Activated T-helper 9 cell treated with anti-CD3 and anti-CD28 coated beads, Interleukin-2, amount 50 U/mL, for 16 hours (primary cell): ENCODE measurements around the gene HNRNPM.
"Not testable (repeated sequence)": the region's sequence is repeated elsewhere in the genome, so short reads cannot be mapped to it uniquely, and the experiment has no call there.

Experiments used
- DNase-seq: peaks from one replicate; pipeline ENCODE4 v3.0.0-alpha.2; 2020; ENCODE audit warnings: low read depth

HNRNPM gene

DNA sequence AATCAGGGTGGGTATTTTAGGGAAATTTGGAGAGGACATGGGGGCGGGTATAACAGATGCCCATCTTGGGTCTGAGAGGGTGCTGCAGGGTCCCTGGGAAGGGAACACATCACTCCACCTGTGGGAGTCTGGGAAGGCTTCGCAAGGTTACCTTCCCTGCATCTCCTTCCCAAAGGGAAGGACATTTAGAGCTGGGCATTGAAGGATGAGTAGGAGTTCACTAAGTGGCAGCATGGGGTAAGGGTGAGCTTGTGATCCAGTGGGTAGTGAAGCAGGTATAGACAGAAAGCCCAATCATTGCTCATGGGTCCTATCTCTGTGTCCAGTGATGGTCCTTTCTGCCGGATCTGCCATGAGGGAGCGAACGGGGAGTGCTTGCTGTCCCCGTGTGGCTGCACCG lies 18.5 kb upstream of the HNRNPM start:
- no peak for DNase-seq

DNA sequence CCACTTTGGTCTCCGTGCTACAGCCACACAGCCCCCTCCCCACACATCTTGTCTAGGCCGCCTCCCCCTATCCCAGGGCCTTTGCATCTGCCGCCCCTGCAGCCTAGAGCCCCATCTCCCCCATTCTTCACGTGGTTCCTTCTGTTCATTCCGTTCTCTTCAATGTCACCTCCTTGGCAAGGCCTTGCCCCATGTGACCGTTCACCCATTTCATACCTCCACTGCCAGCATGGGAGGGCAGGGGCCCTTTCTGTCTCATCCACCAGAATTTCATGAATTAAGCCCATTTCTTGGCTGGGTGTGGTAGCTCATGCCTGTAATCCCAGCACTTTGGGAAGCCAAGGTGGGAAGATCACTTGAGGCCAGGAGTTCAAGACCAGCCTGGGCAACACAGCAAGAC lies 15.7 kb upstream of the HNRNPM start:
- DNase-seq: no peak

DNA sequence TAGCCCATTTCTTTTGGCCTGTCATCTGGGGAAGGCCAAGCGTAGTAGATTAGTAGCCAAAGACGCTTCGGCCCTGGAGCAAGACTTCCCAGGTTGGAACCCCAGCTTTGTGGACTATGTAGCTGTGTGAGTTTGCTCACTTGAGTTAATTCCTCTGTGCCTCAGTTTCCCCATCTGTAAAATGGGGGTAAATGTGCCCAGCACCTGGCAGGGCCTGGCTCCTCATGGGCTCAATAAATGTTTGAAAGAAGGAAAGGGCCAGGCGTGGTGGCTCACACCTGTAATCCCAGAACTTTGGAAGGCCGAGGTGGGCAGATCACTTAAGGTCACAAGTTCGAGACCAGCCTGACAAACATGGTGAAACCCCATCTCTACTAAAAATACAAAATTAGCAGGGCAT lies 14.9 kb upstream of the HNRNPM start:
- DNase-seq: no peak

DNA sequence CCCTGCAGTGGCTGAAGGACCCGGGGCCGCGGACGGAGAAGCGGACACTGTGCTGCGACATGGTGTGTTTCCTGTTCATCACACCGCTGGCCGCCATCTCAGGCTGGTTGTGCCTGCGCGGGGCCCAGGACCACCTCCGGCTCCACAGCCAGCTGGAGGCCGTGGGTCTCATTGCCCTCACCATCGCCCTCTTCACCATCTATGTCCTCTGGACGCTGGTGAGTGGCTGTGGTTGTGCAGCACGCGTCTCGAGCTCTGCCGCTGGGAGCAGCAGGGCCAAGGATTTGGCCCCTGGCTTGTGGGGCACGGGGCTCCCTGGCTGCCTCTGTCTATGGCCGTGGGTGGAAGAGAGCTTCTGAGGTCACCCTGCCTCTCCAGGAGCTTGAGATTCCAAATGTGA lies 14.1 kb upstream of the HNRNPM start:
- DNase-seq: no peak

DNA sequence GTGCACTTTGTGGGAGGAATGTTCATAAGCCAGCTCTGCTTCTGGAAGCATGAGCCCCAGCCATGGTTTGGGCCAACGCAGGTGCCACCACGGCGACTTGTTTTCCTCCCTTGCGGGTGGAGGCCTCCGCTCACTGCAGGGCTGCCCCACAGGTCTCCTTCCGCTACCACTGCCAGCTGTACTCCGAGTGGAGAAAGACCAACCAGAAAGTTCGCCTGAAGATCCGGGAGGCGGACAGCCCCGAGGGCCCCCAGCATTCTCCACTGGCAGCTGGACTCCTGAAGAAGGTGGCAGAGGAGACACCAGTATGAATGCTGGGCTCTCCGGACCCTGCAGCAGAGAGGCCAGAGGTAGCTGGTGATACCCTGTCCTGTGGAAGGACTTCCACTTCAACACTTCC lies 6.5 kb upstream of the HNRNPM start:
- DNase-seq: no peak

DNA sequence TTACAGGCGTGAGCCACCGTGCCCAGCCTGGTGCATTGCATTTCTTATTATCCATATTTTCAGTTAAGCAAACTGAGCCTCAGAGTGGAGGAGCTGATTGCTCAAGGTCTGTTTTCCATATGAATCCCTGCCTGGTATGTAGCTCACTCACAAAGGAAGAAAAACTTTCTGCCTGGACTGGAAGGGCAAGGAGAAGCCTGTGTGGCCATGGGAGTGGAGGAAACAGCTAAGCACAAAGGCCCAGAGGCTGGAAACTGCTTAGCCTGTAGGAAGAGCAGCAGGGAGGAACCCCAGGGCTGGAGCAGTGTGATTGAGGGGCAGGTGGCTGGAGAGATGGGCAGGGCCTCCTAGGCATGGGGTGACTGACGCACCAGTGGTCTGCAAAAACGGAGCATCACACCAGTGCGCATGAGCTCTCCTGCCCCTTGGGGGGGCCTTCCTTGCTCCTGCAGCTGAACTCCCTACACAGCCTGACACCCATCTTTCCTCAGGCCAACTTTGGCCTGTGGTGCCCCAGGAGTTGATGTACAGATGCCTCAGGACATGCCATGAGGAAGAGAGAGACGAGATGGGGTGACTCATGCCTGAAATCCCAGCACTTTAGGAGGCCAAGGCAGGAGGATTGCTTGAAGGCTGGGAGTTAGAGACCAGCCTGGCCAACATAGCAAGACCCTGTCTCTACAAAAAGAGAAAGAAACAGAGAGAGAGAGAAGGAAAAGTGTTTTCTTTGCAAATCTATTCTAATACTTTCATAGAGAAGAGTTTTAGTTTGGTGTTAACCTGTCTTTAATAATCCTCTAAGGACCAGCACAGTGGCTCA lies 2.8 kb upstream of the HNRNPM start:
- no peak for DNase-seq

DNA sequence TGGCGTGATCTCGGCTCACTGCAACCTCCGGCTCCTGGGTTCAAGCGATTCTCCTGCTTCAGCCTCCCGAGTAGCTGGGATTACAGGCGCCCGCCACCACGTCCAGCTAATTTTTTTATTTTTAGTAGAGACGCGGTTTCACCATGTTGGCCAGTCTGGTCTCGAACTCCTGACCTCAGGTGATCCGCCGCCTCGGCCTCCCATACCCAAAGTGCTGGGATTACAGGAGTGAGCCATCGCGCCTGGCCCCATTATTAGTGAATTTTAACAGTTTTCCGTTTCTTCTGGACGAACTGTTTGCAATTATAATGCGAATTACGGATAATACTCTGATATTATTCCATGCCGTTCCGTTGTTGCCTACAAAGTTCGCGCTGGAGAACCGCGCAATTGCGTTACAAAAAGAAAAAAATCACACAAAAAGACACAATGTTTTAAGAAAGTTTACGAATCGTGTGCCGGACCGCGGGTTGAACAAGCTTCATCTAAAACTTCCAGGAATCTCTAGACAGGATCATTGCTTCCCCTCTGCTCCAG lies 567 bp upstream of the HNRNPM start:
- not testable (repeated sequence) for DNase-seq

DNA sequence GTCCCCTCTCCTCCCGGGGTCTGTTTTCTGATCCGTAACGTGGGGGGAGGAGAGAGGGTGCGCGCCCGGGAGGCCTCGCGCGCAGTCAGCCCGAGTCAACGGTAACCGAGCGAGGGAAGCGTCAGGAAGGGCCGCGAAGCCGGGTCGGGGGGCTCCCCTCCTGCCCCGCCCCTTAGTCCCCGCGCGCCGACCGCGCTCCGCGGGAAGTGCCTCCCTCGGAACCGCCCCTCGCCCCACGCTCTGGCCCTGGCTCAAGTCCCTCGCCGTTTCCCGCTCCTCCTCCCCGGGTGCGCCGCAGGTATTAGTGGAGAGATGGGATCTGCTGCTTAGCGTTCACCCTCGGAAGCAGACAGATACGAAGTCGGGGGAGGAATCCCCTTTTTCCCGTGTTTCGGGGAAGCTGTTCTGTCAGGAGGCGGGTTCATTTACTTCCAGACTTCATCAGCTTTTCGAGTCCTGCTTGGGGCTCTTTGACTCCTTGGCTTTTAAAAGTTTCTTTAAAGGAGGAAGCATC lies 770 bp downstream of the HNRNPM start:
- DNase-seq: peak; percentile 36

DNA sequence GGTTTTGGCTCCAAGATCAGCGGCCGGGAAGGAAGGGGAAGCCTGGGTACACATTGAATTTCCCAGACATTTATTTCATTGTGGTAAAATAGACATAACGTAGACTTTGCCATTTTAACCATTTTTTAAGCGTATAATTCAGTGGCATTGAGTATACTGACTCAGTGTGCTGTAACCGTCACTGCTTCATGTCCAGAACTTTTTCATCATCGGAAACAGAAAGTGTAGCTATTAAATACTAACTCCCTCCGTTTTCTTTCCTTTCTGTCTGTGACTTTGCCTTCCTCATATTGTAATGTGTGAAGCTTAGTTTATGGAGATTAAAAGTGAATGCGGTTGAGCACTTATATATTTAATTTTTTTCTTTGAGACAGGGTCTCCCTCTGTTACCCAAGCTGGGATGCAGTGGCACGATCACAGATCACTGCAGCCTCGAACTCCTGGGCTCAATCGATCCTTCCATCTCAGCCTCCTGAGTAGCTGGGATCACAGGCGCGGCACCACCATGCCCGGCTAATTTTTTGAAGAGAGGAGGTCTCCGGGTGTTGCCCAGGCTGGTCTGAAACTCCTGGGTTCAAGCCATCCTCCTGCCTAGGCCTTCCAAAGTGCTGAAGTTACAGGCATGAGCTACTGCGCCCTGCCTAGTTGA lies 1.4 kb downstream of the HNRNPM start:
- DNase-seq: no peak

DNA sequence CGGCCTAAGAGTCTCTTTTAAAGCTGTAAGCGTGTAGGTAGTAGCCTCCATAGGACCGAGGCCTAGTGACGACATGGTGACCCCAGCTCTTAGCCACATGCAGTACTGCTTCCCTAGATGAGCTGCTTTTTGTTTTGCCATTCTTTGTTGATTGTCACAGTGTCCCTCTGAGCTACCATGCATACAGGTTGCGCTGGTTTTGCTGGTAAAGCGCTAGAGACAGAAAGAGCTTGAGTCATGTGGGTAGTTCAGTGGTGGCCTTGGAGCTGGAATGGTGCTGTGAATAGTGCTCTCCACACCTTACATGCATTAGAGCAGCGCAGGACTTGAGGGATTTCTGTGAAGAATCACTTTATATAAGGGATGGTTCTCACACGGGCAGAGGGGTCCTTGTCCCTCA lies 5.1 kb downstream of the HNRNPM start:
- no peak for DNase-seq

DNA sequence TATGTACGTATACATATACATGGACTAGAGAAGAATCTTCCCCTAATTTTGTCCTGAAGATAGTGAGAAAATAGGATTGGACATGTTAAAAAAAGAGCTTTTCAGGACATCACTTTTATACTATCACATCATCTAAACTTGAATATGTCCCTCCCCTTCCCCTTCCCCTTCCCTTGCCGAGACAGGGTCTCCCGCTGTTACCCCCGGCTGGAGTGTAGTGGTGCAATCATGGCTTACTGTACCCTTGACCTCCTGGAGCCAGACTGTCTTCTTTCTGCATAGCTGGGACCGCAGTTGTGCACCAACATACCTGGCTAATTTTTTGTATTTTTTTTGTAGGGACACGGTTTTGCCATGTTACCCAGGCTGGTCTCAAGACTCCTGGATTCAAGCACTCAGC lies 6.6 kb downstream of the HNRNPM start:
- DNase-seq: no peak

DNA sequence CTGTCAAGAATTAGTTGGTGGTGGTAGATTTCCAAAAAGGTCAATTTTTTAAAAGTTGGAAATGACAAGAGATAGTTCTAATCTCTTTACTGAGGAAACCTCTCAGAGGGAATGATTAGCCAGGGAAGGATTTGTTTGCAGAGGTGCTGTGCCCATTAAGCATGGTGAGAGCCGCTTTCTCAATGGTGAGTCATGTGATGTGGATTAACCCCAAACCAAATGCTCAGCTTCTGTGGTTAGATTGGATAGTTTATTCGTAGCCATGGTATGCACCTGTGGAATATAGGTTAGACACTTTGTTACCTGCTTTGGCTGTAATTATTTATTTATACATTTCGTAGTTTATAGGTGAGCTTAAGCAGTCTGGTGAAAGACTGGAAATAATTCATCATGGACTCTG lies 7.1 kb downstream of the HNRNPM start:
- DNase-seq: no peak

DNA sequence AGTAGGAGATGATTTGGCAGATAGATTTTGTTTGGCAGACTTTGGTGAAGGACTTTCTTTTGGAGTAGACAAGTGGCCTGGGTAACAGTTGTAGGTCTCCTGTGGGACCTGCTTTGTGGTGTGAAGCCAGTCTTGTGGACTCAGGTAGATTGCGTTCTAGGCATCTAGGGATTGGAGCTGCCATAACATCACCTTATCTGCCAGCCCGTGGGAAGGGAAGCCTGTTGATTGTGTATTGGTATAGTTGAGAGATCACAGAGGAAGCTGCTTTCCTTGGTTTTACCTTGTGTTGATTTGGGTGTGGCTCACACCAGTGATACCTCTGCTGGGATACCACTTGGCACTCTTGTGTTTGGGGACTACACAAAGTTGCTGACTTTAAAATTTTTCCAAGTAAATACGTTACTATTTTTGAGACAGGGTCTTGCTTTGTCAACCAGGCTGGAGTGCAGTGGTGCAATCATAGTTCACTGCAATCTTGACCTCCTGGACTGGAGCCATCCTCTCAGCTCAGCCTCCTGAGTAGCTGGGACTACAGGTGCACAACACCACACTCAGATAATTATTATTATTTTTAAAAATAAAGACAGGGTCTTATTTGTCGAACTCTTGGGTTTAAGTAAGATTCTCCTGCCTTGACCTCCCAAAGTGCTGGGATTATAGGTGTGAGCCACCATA lies 7.8 kb downstream of the HNRNPM start:
- DNase-seq: no peak

DNA sequence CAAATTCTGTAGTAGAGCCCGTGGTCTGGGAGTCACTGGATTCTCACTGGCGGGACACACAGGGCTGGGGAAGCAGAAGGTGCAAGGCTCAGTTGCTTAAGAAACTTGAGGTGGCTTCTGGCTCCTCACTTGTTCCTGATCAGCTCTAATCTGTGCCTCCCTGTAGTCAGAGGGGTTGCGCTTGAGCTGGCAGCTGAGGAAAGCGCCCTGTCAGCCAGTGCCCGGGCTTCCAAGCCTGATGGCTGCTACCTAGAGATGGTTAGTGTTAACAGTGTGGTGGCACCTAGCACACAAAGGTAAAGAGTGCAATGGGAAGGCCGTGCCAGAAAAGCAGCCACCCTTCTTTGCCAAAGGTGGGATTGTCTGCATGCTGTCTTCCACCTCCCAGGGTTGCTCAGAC lies 8.8 kb downstream of the HNRNPM start:
- no peak for DNase-seq

DNA sequence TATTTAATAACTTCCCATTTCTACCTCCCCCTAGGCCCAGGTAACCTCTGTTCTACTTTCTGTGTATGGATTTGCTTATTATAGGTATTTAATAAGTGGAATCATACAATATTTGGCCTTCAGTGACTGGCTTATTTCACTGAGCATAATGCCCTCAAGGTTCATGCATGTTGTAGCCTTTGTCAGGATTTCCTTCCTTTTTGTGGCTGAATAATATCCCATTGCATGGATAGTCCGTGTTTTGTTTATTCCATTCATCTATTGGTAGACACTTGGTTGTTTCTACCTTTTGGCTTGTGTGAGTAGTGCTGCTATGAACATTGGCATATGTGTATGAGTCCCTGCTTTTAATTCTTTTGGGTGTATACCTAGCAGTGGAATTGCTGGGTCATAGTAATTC lies 9.4 kb downstream of the HNRNPM start:
- no peak for DNase-seq

DNA sequence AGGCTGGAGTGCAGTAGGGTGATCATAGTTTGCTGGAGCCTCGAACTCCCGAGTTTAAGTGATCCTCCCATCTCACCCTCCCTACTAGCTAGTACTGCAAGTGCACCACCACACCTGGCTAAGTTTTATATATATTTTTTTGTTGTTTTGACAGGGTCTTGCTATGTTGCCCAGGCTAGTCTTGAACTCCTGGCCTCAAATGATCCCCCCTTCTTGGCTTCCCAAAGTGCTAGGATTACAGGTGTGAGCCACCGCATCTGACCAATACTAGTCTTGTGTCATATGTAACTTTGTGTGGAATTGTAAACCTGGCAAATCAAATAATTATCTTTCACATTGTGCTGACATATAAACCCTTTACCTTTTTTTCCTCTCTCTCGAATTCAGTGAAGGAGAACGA lies 10.2 kb downstream of the HNRNPM start:
- no peak for DNase-seq

DNA sequence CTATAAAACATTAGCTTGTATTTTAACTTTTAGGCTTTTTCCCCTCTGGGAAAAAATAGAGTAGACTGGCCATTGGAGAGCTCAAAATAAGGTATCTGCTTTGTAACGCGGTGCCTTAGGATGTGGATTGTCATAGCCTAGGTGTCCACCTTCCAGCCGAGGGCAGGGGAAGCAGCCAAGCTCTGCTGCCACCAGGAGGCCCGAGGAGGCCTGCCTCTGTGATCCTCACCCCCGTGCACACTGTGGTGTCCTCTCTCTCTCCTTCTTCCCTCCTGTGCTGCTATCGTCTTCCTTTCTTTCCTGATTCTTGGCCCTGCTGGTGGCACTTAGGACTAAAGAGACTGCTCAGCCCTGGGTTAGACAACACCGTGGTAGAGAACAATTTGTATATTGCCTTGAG lies 11.3 kb downstream of the HNRNPM start:
- no peak for DNase-seq

DNA sequence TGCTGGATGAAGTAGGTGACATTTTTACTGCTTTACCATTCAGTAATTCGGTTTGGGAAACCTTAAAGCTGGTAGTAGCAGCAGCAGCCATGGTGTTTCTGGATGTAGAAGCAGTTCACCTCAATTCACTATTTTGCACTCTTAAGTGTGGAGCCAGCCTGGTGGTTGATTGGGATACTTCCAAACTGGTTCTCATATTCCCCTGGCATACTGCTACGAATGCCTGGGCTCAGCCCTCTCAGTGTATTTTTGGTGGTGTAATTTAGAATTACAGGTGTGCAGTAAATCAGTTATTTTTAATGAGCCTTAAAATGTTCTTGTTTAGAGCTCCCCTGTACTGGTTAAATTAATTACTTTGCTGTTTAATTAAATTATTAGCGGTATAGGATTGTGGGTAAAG lies 12.4 kb downstream of the HNRNPM start:
- DNase-seq: no peak

DNA sequence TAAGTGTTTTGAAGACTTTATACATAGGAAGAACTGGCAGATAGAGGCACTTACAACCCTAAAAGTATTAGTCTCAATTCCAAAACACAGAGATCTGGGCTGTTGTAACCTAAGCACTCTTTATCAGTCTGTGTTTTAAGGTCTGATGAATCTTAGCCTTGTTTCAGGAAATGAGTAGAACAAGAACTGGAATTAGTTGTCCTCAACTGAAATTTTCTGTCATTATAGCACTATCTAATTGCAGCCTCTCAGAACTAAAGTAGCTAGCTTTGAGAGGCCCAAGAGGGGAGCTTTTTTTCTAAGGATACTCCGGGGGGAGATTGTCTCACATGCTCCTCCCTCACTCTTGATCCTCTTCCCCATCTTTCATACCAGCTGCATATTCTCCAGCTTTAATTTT lies 13.1 kb downstream of the HNRNPM start:
- no peak for DNase-seq

DNA sequence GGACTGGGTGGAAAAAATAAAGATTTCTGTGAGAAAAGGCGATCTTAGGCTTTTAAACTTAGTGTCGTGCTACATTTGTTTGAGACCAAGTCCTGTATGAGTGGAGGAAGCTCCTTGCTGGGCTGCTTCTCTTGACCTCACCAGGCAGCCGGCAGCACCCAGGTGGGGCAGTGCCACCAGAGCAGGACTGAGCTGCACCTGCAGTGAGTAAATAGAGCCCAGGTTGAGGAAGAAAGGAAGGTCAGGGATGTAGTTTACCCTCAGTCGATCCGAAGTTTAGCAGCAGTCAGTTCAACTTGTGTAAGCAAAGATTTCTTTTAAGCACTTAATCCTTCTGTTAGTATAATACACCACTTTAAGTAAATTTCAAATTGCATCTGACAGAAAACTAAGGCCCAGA lies 13.6 kb downstream of the HNRNPM start:
- no peak for DNase-seq

DNA sequence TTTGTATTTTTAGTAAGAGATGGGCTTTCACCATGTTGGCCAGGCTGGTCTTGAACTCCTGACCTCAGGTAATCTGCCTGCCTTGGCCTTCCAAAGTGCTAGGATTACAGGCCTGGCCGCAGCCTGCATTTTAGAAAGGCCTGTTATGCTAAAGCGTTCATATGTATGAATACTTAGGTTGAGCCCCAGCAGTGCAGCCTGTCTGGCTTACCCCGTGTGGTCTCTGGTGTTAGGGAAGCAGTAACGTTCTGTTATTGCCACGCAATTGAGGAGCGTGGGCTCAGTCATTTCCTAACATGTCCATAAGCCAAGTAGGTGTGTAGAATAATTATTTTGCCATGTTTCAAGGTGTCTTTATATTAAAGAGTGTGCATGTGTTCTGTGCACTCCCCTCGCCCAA lies 14.3 kb downstream of the HNRNPM start:
- no peak for DNase-seq

DNA sequence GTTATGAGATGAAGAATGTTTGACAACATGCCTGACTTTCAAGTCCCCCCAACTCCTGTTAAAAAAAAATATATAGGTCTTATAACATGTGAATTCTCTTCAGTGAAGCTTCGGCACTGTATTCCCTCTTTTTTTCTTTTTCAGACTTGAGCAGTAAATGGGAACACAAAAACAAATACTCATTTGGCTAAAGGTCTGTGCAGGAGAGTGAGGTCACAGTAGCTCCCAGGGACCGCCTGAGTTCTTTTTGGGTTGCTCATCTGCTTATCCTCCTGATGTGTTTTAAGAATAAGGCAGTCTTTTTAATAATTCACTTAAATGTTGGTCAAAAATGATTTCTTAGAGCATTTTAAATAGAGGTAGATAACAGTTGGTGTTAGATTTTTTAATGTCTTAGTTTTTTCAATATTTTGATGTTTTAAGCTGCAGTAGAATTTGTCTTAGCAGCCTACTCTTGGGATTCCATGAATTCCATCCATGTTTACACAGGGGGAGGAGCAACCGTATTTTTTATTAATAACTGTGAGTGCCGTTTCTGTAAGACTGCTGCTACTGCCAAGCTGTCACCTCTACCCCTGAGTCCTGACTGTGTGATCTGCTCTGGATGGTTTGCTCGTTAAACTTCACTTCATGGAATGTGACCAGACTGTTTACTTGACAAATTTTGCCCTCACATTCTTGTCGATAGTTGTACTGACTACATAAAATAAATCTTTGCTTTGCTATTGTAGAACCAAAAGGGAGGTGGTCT lies 14.9 kb downstream of the HNRNPM start:
- no peak for DNase-seq
